GM21381 (cell line): ENCODE data around the gene ADARB2.
"Not testable (repeated sequence)": the region's sequence is repeated elsewhere in the genome, so short reads cannot be mapped to it uniquely, and the experiment has no call there.

Experiments
- ATAC-seq: cut with Tn5 transposase; IDR thresholded peaks from one replicate; pipeline ENCODE4 v1.9.1; 2021; ENCODE audit warnings: mild to moderate bottlenecking, moderate library complexity; ENCODE audit not compliant: unreplicated experiment

ADARB2 gene

DNA sequence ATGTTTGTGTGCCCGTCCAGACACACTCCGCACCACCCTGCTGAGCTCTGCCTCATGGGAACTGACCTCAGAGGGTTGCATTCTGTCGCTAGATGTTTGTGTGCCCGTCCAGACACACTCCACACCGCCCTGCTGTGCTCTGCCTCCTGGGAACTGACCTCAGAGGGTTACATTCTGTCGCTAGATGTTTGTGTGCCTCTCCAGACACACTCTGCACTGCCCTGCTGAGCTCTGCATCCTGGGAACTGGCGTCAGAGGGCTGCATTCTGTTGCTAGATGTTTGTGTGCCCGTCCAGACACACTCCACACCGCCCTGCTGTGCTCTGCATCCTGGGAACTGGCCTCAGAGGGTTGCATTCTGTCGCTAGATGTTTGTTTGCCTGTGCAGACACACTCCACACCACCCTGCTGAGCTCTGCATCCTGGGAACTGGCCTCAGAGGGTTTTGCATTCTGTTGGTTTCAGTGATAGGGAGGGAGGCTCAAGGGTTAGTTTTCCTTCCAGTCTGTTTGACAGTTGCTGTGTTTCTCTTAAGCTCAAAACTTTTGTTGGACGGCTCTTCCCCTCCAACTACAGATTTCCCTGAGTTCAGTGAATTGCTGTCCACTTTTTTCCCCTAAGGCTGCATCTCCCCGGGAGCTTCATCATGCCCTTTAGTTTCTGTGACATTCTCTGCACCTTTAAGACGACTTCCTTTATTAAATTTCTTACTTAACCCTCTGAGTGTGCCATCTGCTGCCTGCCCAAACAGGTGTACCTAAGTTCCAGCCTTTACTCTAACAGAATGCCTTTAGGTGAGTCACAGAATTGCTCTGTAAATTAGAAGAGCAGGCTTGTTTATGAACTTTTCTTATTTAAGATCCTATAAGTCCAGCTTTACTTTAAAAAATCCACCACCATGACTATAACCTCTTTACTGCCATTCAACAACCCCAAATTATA, 119.7 kb downstream of the ADARB2 start:
- not testable (repeated sequence) for ATAC-seq

DNA sequence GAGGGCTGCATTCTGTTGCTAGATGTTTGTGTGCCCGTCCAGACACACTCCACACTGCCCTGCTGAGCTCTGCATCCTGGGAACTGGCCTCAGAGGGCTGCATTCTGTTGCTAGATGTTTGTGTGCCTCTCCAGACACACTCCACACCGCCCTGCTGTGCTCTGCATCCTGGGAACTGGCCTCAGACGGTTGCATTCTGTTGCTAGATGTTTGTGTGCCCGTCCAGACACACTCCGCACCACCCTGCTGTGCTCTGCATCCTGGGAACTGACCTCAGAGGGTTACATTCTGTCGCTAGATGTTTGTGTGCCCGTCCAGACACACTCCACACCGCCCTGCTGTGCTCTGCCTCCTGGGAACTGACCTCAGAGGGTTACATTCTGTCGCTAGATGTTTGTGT, 120.6 kb downstream of the ADARB2 start:
- not testable (repeated sequence) for ATAC-seq

DNA sequence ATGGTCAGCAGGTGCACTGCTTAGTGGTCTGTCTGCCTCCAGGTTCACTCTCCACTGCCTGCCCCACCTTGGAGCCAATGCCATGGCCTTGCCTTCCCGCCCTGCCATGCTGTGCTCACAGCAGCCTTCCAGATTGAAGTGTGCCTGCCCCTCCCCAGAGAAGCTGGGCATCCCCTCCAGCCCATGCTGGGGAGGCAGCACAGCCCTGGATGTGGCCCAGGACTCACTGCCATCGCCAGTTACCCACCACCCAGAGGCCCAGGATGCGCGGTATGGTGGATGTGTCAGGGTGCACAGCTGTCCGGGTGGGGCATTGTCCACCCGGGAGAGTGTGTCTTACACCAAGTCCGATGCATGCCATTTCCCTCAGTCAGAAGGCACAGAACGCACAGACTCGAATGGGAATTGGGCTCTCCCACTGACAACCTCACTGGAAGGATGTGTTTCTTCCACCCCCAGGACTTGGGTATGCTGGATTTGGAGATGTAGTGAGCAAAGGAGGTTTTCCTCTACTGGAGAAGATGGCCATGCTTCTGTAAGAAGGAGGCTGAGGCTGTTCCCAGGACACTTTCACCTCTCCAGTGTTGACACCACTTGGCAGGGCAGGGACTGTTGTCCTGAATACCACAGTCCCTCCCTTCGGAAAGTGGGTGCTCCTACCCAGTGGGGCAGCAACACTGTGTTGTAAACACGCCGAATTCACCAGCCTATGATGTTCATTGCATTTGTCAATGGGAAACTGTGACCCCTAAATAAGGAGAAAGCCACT, 122.0 kb downstream of the ADARB2 start:
- ATAC-seq: no peak

DNA sequence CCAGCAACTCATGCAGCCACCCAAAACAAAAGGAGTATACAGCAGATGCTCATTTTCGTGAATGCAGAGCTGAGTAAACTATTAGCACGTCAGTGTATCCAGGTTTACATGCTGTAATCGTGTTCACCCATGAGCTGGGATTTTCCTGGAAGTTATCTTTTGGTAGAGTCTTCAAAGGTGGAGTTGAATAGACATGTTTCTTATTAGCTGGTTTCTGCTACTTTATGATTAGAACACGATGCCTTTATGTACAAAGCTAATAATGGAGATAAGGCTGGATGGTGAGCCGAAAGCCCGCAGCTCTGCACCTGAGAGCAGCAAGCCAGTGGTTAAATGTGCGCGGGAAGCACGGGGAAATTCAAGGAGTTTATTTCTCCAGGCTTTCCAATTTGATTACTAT, 123.8 kb downstream of the ADARB2 start:
- no peak for ATAC-seq

- no peak for ATAC-seq
Measured at GRCh38 chr10:1612908-1613307, 124.4 kb downstream of the ADARB2 start.

- no peak for ATAC-seq
Measured at GRCh38 chr10:1611936-1612550, 125.3 kb downstream of the ADARB2 start.

- no peak for ATAC-seq
Measured at GRCh38 chr10:1610986-1611770, 126.1 kb downstream of the ADARB2 start.

GRCh38 chr10:1609648-1609970, 127.7 kb downstream of the ADARB2 start:
- ATAC-seq: no peak

- ATAC-seq: no peak
Measured at GRCh38 chr10:1608851-1609647, 128.3 kb downstream of the ADARB2 start.

DNA sequence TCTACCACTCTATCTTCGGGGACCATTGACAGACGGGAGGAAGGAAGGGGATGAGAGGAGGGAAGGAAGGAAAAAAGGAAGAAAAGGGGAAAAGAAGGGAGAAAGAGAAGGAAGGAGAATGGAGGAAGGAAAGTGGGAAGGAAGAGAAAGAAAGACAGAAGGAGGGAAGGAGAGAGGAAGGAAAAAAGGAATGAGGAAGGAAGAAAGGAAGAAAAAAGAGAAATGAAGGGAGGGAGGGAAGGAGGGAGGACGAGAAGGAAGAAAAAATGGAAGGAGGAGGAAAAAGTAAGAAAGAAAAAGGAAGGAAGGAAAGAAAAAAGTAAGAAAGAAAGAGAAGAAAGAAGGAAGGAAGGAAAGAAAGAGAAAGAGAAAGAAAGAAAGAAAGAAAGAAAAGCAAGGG, 128.9 kb downstream of the ADARB2 start:
- no peak for ATAC-seq

- ATAC-seq: no peak
Measured at GRCh38 chr10:1607466-1607865, 129.9 kb downstream of the ADARB2 start.

DNA sequence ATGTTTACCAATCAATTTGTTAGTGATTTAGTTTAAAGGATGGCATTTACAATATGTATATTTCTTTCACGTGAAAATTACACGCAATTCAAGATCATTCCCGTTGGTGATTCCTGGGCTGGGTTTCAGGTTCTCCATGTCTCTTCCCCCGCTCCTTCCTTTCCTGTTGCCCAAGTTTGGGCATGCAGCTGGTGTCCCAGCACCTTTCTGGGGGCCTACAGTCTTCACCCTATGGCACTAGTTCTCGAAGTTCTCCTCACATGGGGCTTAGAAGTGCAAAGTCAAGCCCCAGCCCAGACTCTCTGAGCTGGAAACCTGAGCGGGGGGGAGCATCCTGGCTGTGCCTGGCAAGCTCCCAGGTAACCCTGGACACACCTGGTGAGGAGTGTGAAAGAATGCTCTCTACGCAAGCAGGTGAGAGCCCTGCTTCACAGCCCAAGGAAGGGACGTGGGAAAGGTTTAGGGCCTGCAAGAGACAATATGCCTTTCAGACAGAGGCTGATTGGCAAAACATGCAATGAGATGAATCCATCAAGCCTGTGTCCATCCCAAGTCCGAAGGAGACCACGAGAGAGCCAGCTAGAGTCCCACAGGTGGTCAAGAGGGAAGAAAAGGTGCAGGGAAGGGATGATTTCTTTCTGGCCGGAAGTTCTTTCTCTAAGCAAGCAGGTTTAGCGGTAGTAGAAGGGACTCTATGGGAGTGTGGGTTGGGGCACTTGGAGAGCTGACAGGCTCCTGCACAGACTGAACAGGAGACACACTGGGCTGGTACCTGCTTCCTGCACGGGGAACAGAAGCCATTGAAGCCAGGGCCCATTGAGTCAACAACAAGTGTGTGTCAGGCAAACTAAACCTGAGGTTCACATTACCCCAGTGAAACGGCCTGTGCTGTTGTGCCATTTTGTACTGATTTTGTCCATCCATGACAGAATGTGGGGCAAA, 131.1 kb downstream of the ADARB2 start:
- no peak for ATAC-seq

DNA sequence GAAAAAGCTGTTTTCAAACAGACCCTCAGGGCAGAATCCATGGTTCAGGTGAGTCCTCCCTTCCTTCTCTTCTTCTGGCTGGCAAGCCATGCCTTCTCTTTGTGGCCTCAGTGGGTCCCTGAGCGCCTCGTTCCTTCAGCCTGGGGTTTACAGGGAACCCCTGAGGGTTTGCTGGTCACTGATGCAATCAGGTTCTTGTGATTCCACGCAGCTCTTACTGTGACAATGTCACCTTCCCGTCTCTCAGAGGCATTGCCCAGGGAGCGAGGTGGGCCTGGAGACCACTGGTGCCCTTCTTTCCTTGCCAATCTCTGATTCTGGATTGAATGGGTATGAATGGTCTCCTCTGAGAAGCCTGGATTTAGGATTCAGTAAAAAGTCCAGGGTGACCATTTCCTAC, 132.2 kb downstream of the ADARB2 start:
- no peak for ATAC-seq

GRCh38 chr10:1604246-1604645, 133.1 kb downstream of the ADARB2 start:
- ATAC-seq: no peak

DNA sequence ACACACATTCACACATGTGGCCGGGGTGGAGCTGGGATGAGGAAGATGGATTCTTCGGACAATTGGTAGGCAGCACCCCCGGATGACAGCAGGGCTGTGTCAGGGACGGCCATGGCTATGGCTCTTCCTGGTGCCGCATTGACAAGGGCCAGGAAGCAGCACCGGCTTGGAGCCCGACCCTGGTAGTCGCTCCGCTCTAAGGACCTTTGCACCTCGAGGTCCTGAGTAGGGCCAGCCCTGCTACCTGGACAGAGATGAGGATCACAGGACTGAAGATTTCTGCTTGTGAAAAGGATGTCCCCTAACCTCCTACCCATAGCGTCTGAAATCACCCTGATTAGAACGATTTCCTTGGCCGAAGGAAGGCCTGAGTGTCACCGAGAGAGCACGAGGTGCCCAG, 134.1 kb downstream of the ADARB2 start:
- no peak for ATAC-seq

- ATAC-seq: no peak
Measured at GRCh38 chr10:1602037-1602484, 135.3 kb downstream of the ADARB2 start.

GRCh38 chr10:1601406-1601805, 135.9 kb downstream of the ADARB2 start:
- no peak for ATAC-seq

- ATAC-seq: no peak
Measured at GRCh38 chr10:1600861-1601260, 136.5 kb downstream of the ADARB2 start.
